ENCODE data around the gene LRTM2. TPM values are rescaled to one million over a fixed set of nuclear protein-coding genes. Genes with fewer than 3 reads are reported as not detected.

The LRTM2 gene
- total and polyA plus RNA-seq, 2 experiments from 2014 or later: not detected

- Histone ChIP-seq H3K27me3 (no peaks in the 10 kb centered on the region), H4K20me1 (ENCODE audit: insufficient read depth, poor library complexity, severe bottlenecking) (no peaks in the 10 kb centered on the region), H3K36me3 (replicated peaks; ENCODE audit: insufficient read depth, low read depth) (no peaks in the 10 kb centered on the region), H3K27ac (no peak overlapping the region), H3K4me2 (no peak overlapping the region), H3K9me2 (replicated peaks; ENCODE audit: insufficient read depth) (no peaks in the 10 kb centered on the region), H3K4me1 (ENCODE audit: insufficient read depth) (peaks cover 12% of the 10 kb centered on the region), H3K9me3 (ENCODE audit: low read depth) (no peaks in the 10 kb centered on the region), H3K79me2 (peaks cover 20% of the 10 kb centered on the region), H2AFZ (no peak overlapping the region), H3K4me3 (no peak overlapping the region)
- no peak for TF ChIP-seq EZH2phosphoT487 (IDR thresholded peaks at IDR 0.05; ENCODE audit: low read depth, severe bottlenecking, unreplicated experiment)
- DNase-seq (ENCODE audit: low spot score): no peak
- WGBS (ENCODE audit: low lambda C conversion rate, missing lambda C conversion rate): 65% methylated on average over 2 of the region's 2 CpGs
These were observed 38.1 kb upstream of the LRTM2 start for GRCh38 chr12:1782215-1782614.

GRCh38 chr12:1787714-1788113 lies 32.7 kb upstream of the LRTM2 start:
- Histone ChIP-seq H3K9me2 (replicated peaks; ENCODE audit: insufficient read depth) (no peaks in the 10 kb centered on the region), H3K27me3 (no peaks in the 10 kb centered on the region), H3K36me3 (replicated peaks; ENCODE audit: insufficient read depth, low read depth) (no peaks in the 10 kb centered on the region), H3K4me1 (ENCODE audit: insufficient read depth) (no peaks in the 10 kb centered on the region), H3K79me2 (peaks cover 10% of the 10 kb centered on the region), H3K9me3 (ENCODE audit: low read depth) (no peaks in the 10 kb centered on the region), H2AFZ (no peak overlapping the region), H3K4me3 (no peak overlapping the region), H3K4me2 (no peak overlapping the region), H4K20me1 (ENCODE audit: insufficient read depth, poor library complexity, severe bottlenecking) (no peaks in the 10 kb centered on the region), H3K27ac (no peak overlapping the region)
- no peak for DNase-seq (ENCODE audit: low spot score)
- 91% methylated on average over 6 of the region's 6 CpGs for WGBS (ENCODE audit: low lambda C conversion rate, missing lambda C conversion rate)
- TF ChIP-seq EZH2 (IDR thresholded peaks at IDR 0.05; ENCODE audit: borderline replicate concordance) (no peak), EZH2phosphoT487 (IDR thresholded peaks at IDR 0.05; ENCODE audit: low read depth, severe bottlenecking, unreplicated experiment) (no peak)
- TF ChIP-seq, protein P1, sequence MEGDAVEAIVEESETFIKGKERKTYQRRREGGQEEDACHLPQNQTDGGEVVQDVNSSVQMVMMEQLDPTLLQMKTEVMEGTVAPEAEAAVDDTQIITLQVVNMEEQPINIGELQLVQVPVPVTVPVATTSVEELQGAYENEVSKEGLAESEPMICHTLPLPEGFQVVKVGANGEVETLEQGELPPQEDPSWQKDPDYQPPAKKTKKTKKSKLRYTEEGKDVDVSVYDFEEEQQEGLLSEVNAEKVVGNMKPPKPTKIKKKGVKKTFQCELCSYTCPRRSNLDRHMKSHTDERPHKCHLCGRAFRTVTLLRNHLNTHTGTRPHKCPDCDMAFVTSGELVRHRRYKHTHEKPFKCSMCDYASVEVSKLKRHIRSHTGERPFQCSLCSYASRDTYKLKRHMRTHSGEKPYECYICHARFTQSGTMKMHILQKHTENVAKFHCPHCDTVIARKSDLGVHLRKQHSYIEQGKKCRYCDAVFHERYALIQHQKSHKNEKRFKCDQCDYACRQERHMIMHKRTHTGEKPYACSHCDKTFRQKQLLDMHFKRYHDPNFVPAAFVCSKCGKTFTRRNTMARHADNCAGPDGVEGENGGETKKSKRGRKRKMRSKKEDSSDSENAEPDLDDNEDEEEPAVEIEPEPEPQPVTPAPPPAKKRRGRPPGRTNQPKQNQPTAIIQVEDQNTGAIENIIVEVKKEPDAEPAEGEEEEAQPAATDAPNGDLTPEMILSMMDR (IDR thresholded peaks at IDR 0.05; ENCODE audit: poor library complexity): no peak

GRCh38 chr12:1790444-1790843 lies 29.9 kb upstream of the LRTM2 start:
- Histone ChIP-seq H3K4me2 (no peak overlapping the region), H3K36me3 (replicated peaks; ENCODE audit: insufficient read depth, low read depth) (no peaks in the 10 kb centered on the region), H3K4me3 (no peak overlapping the region), H2AFZ (no peak overlapping the region), H3K9me3 (ENCODE audit: low read depth) (no peaks in the 10 kb centered on the region), H3K27me3 (no peaks in the 10 kb centered on the region), H3K4me1 (ENCODE audit: insufficient read depth) (no peaks in the 10 kb centered on the region), H3K79me2 (no peaks in the 10 kb centered on the region), H4K20me1 (ENCODE audit: insufficient read depth, poor library complexity, severe bottlenecking) (no peaks in the 10 kb centered on the region), H3K27ac (no peak overlapping the region), H3K9me2 (replicated peaks; ENCODE audit: insufficient read depth) (no peaks in the 10 kb centered on the region)
- TF ChIP-seq, protein P1 (IDR thresholded peaks at IDR 0.05; ENCODE audit: poor library complexity): no peak
- TF ChIP-seq EZH2phosphoT487 (IDR thresholded peaks at IDR 0.05; ENCODE audit: low read depth, severe bottlenecking, unreplicated experiment) (no peak), EZH2 (IDR thresholded peaks at IDR 0.05; ENCODE audit: borderline replicate concordance) (no peak)
- DNase-seq (ENCODE audit: low spot score): no peak
- WGBS (ENCODE audit: low lambda C conversion rate, missing lambda C conversion rate): 87% methylated on average over 7 of the region's 7 CpGs

DNA sequence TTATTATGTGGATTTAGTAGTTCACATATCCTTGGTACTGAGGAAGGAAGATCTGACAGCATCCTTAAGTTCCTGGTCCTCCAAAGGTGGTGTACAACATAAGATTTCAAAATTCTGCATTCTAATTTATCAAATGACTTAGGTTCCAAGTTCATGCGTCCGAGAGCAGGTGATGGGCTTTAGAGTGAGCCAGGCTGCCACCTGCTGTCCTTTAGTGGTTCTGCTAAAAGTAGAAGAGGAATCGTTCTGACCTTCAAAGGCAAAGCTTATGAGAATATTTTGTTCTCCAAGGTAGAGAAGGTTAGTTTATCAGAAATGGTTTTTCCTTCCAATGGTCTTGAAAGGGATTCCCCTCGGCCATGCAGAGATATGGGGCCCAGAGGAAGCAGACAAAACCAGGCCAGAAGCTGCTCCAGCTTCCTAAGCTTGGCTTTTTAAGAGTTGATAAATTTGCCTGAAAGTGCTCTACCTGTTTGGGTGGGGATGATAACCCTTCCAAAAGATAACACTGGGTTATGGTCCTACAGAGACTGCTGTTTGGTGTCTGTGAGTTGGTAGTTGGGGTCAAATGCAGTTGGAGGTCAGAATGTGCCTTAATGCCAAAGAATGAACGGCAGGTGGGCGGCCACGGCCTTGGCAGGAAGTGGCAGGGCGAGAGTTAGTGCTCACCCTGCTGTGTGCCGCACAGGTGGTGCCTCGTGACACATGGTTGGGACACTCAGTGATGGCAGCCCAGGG lies 29.1 kb upstream of the LRTM2 start:
- H4K20me1 ChIP-seq (ENCODE audit: insufficient read depth, poor library complexity, severe bottlenecking): no peaks in the 10 kb centered on the region
- no peak overlapping the region for H2AFZ ChIP-seq
- 55% methylated on average over 10 of the region's 10 CpGs for WGBS (ENCODE audit: low lambda C conversion rate, missing lambda C conversion rate)
- H3K9me2 ChIP-seq (replicated peaks; ENCODE audit: insufficient read depth): no peaks in the 10 kb centered on the region
- H3K27ac ChIP-seq: no peak overlapping the region
- H3K36me3 ChIP-seq (replicated peaks; ENCODE audit: insufficient read depth, low read depth): no peaks in the 10 kb centered on the region
- no peaks in the 10 kb centered on the region for H3K79me2 ChIP-seq
- no peaks in the 10 kb centered on the region for H3K9me3 ChIP-seq (ENCODE audit: low read depth)
- H3K4me1 ChIP-seq (ENCODE audit: insufficient read depth): peaks cover 4% of the 10 kb centered on the region
- TF ChIP-seq EZH2phosphoT487 (IDR thresholded peaks at IDR 0.05; ENCODE audit: low read depth, severe bottlenecking, unreplicated experiment) (no peak), EZH2 (IDR thresholded peaks at IDR 0.05; ENCODE audit: borderline replicate concordance) (no peak)
- TF ChIP-seq, protein P1 (IDR thresholded peaks at IDR 0.05; ENCODE audit: poor library complexity): peak; percentile 88
- no peaks in the 10 kb centered on the region for H3K27me3 ChIP-seq
- no peak overlapping the region for H3K4me3 ChIP-seq
- no peak overlapping the region for H3K4me2 ChIP-seq
- peak; percentile 80 for DNase-seq (ENCODE audit: low spot score)
